Prostate gland (tissue), 2 donors: ENCODE results near the gene RANBP1. TPM values are rescaled to one million over a fixed set of nuclear protein-coding genes. Genes with fewer than 3 reads are reported as not detected.

ENCODE experiments used
- DNase-seq: peaks from one replicate; pipeline ENCODE4 v3.0.0-alpha.2; 2019; ENCODE audit warnings: low spot score
- H3K27ac ChIP-seq, 2 donors: fragments of 200-600 bp; sonication (generic); 2 replicates each; pipeline ENCODE4 v1.5.1; 2017 to 2019
- H3K27me3 ChIP-seq: fragments of 200-600 bp; sonication (generic); replicated peaks from 2 replicates; pipeline ENCODE4 v1.5.1; 2019; ENCODE audit not compliant: insufficient read depth
- H3K36me3 ChIP-seq, 2 donors: fragments of 200-600 bp; sonication (generic); 1 replicate in 1 of 2; 2 replicates in 1 of 2; pipeline versions ENCODE4 v1.5.1 to v1.8.1; 2017 to 2019
- H3K4me1 ChIP-seq: fragments of 200-600 bp; sonication (generic); replicated peaks from 2 replicates; pipeline ENCODE4 v1.5.1; 2019
- H3K4me3 ChIP-seq, 2 donors: fragments of 200-600 bp; sonication (generic); 2 replicates each; pipeline ENCODE4 v1.5.1; 2017 to 2019
- H3K9me3 ChIP-seq: fragments of 200-600 bp; sonication (generic); 2 replicates; pipeline ENCODE4 v1.5.1; 2017
- CTCF ChIP-seq, 4 experiments: fragments of 200-600 bp in 2 of 4; fragments of 450-650 bp in 2 of 4; sonication (generic) in 2 of 4; IDR thresholded peaks; 1 replicate in 3 of 4; 2 replicates in 1 of 4; pipeline ENCODE4 v1.5.1; 2016 to 2019; ENCODE audit warnings: antibody characterized with exemption in 4 of 4, mild to moderate bottlenecking in 2 of 4, moderate library complexity in 2 of 4
- POLR2A ChIP-seq: fragments of 450-650 bp; IDR thresholded peaks from one replicate; pipeline ENCODE4 v1.6.1; 2016; ENCODE audit warnings: antibody characterized with exemption, mild to moderate bottlenecking
- POLR2AphosphoS5 ChIP-seq: sonication (generic); formaldehyde crosslinking; IDR thresholded peaks from one replicate; pipeline ENCODE4 v1.6.1; 2017; ENCODE audit warnings: antibody characterized with exemption
- WGBS: methylation state at CpG from one replicate; pipeline ENCODE4 v1.1.5; 2018; 5-methylcytosine and 5-hydroxymethylcytosine counted together
- intact Hi-C: fragments of 100-400 bp; cut with DNase I; formaldehyde crosslinking; loops from one replicate; pipeline ENCODE4 v1.14.2; 2022
- total RNA-seq, 2 donors: library from RNA; depleted of rRNA; stranded (reverse); fragments of >200 nt; gene quantifications; one replicate each; pipeline ENCODE4 v1.1.0, GENCODE V29; 2016

RANBP1 gene
- total RNA-seq, 2 donors from 2014 or later = 108 to 204 TPM

GRCh38 chr22:20105456-20106204, 10.3 kb upstream of the RANBP1 start:
- H3K36me3 ChIP-seq = peaks cover 14 to 30% of the 10 kb centered on the region in 2 donors

GRCh38 chr22:20106205-20106848, 9.6 kb upstream of the RANBP1 start:
- WGBS = 92% methylated on average over 20 of the region's 20 CpGs
- H3K9me3 ChIP-seq = no peaks in the 10 kb centered on the region
- TF ChIP-seq POLR2A = no peak
- no peak for TF ChIP-seq CTCF (IDR thresholded peaks at IDR 0.05)
- TF ChIP-seq POLR2AphosphoS5 = no peak

More at GRCh38 chr22:20105456-20106204, 10.3 kb upstream of the RANBP1 start:
- Histone ChIP-seq H3K27ac (no peak overlapping the region), H3K27me3 (no peaks in the 10 kb centered on the region), H3K4me1 (no peaks in the 10 kb centered on the region), H3K9me3 (no peaks in the 10 kb centered on the region), H3K4me3 (no peak overlapping the region)
- WGBS = 95% methylated on average over 7 of the region's 7 CpGs
- TF ChIP-seq POLR2AphosphoS5 = no peak
- TF ChIP-seq POLR2A = no peak
- no peak for TF ChIP-seq CTCF (IDR thresholded peaks at IDR 0.05)
- intact Hi-C loops = no loop called here
- no peak for DNase-seq

GRCh38 chr22:20106849-20107237, 9.1 kb upstream of the RANBP1 start:
- no peak for DNase-seq
- peaks cover 14 to 30% of the 10 kb centered on the region in 2 donors for H3K36me3 ChIP-seq
- 97% methylated on average over 10 of the region's 10 CpGs for WGBS

More at GRCh38 chr22:20106205-20106848, 9.6 kb upstream of the RANBP1 start:
- Histone ChIP-seq H3K36me3 (peaks cover 14 to 30% of the 10 kb centered on the region in 2 donors), H3K27me3 (no peaks in the 10 kb centered on the region), H3K4me3 (no peak overlapping the region), H3K4me1 (no peaks in the 10 kb centered on the region), H3K27ac (no peak overlapping the region)
- intact Hi-C loops = no loop called here
- no peak for DNase-seq

GRCh38 chr22:20107471-20107901, 8.4 kb upstream of the RANBP1 start:
- intact Hi-C loops = no loop called here
- Histone ChIP-seq H3K9me3 (no peaks in the 10 kb centered on the region), H3K36me3 (peaks cover 14 to 30% of the 10 kb centered on the region in 2 donors), H3K4me1 (no peaks in the 10 kb centered on the region), H3K4me3 (no peak overlapping the region), H3K27ac (no peak overlapping the region), H3K27me3 (no peaks in the 10 kb centered on the region)
- no peak for DNase-seq
- no peak for TF ChIP-seq CTCF (IDR thresholded peaks at IDR 0.05)
- no peak for TF ChIP-seq POLR2AphosphoS5
- TF ChIP-seq POLR2A = no peak
- 97% methylated on average over 7 of the region's 7 CpGs for WGBS

More at GRCh38 chr22:20106849-20107237, 9.1 kb upstream of the RANBP1 start:
- H3K4me3 ChIP-seq = no peak overlapping the region
- H3K4me1 ChIP-seq = no peaks in the 10 kb centered on the region
- H3K27ac ChIP-seq = no peak overlapping the region
- H3K9me3 ChIP-seq = no peaks in the 10 kb centered on the region
- no peak for TF ChIP-seq CTCF (IDR thresholded peaks at IDR 0.05)
- no peak for TF ChIP-seq POLR2AphosphoS5
- no peak for TF ChIP-seq POLR2A
- intact Hi-C loops = no loop called here
- H3K27me3 ChIP-seq = no peaks in the 10 kb centered on the region
